Mammary microvascular endothelial cell (primary cell): Measurements from ENCODE around the gene CNFN. TPM values are rescaled to one million over a fixed set of nuclear protein-coding genes. Genes with fewer than 3 reads are reported as not detected.

Source experiments
- total RNA-seq: library from RNA; depleted of rRNA; stranded (reverse); fragments of >200 nt; gene quantifications from 2 replicates; pipeline ENCODE4 v1.2.3, GENCODE V29; 2015

CNFN gene
- total RNA-seq, result 1.00 TPM in 1 of 2 replicates, not detected in the other

GRCh38 chr19:42389899-42390298 is at the start of gene CNFN:
Gene CNFN (minus strand): TSS chr19:42390297. CDS start chr19:42389037, 1,260 bp downstream.

GRCh38 chr19:42427313-42427712 is 37.2 kb upstream of the CNFN start, which contains the start of gene LIPE:
Gene LIPE (minus strand): TSS chr19:42427388. CDS start chr19:42427149, 239 bp downstream.

Other genes with a start within 250 kb of the CNFN start
- 24.6 and 31.9 TPM in 2 replicates for gene DEDD2, start 172.6 kb downstream of the CNFN start, total RNA-seq
- 6.2 and 7.4 TPM in 2 replicates for gene ZNF526, start 170.0 kb downstream of the CNFN start, total RNA-seq
- gene GSK3A, start 147.7 kb downstream of the CNFN start, total RNA-seq, result 20.9 and 25.7 TPM in 2 replicates
- gene ERF, start 135.2 kb downstream of the CNFN start, total RNA-seq, result 33.5 and 47.5 TPM in 2 replicates
- 39.7 and 42.8 TPM in 2 replicates for gene CIC, start 121.0 kb downstream of the CNFN start, total RNA-seq
- gene PRR19, start 88.2 kb downstream of the CNFN start, total RNA-seq, result 0.27 and 1.0 TPM in 2 replicates
- gene PAFAH1B3, start 87.7 kb downstream of the CNFN start, total RNA-seq, result 32.9 and 44.7 TPM in 2 replicates
- 0.27 TPM in 1 of 2 replicates, not detected in the other for gene TMEM145, start 77.0 kb downstream of the CNFN start, total RNA-seq
- 17.9 and 22.0 TPM in 2 replicates for gene MEGF8, start 64.7 kb downstream of the CNFN start, total RNA-seq
- gene LIPE, start 37.1 kb upstream of the CNFN start, total RNA-seq, result 16.7 and 25.6 TPM in 2 replicates
- not detected in 2 replicates for gene CXCL17, start 52.6 kb upstream of the CNFN start, total RNA-seq
- 13.3 and 15.4 TPM in 2 replicates for gene CEACAM1, start 138.2 kb upstream of the CNFN start, total RNA-seq
- not detected in 2 replicates for gene CEACAM8, start 204.6 kb upstream of the CNFN start, total RNA-seq